Lower leg skin (tissue), 4 donors: ENCODE data around the gene SYTL1. TPM values are rescaled to one million over a fixed set of nuclear protein-coding genes. Genes with fewer than 3 reads are reported as not detected.

Experiments
- DNase-seq, 2 donors: peaks; one replicate each; pipeline ENCODE4 v3.0.0-alpha.2; 2019; ENCODE audit warnings: low spot score in 2 of 2
- H3K4me3 ChIP-seq: fragments of 200-600 bp; sonication (generic); 2 replicates; pipeline ENCODE4 v1.5.1; 2017; ENCODE audit warnings: mild to moderate bottlenecking, low read depth; ENCODE audit not compliant: poor library complexity, severe bottlenecking
- POLR2A ChIP-seq, 2 donors: fragments of 450-650 bp; IDR thresholded peaks; one replicate each; pipeline ENCODE4 v1.6.1; 2016 to 2017; ENCODE audit warnings: antibody characterized with exemption in 2 of 2, mild to moderate bottlenecking in 1 of 2, moderate library complexity in 1 of 2
- WGBS, 2 donors: methylation state at CpG; one replicate each; pipeline ENCODE4 v1.1.5; 2018; 5-methylcytosine and 5-hydroxymethylcytosine counted together
- intact Hi-C: fragments of 100-400 bp; cut with DNase I; formaldehyde crosslinking; loops from one replicate; pipeline ENCODE4 v1.15.0; 2023; ENCODE audit warnings: low total_unique reads
- total RNA-seq, 4 donors: library from RNA; depleted of rRNA; stranded (reverse); fragments of >200 nt; gene quantifications; one replicate each; pipeline ENCODE4 v1.1.0, GENCODE V29; 2016
- TF ChIP-seq, protein P1 (sequence below), 3 donors: fragments of 450-650 bp; IDR thresholded peaks; one replicate each; pipeline ENCODE4 v1.5.1; 2016; ENCODE audit warnings: antibody characterized with exemption in 3 of 3, mild to moderate bottlenecking in 3 of 3, moderate library complexity in 2 of 3

Gene SYTL1
- total RNA-seq, 4 donors from 2014 or later, result 183 to 231 (median 219) TPM

DNA sequence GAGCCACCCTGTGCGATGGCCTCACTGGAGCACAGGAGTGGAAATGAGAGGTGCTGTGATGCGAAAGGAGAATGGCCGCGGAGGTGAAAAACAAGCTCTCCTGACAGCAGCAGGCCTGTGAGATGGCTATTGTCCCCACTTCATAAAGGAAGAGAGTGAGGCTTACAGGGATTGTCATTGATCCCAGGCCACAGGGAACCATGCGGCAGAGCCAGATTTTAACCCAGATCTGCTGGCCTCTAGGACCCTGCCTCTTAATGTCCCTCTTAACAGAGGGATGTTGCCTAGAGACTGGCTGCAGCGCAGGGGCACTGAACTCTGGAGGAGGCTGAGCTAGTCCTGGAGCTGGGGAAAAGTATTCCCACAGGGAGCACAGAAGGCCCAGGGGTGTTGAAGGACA is 3.1 kb upstream of the SYTL1 start:
- no peak overlapping the region for H3K4me3 ChIP-seq
- WGBS, 2 donors, result 90 to 96% methylated on average over 6 of the region's 6 CpGs
- DNase-seq, result no peak
- intact Hi-C loops, result loop anchor here (10.0 kb wide), 1 partner anchor 46 kb away; the partner anchor contains the start of gene CD164L2
- TF ChIP-seq, protein P1, sequence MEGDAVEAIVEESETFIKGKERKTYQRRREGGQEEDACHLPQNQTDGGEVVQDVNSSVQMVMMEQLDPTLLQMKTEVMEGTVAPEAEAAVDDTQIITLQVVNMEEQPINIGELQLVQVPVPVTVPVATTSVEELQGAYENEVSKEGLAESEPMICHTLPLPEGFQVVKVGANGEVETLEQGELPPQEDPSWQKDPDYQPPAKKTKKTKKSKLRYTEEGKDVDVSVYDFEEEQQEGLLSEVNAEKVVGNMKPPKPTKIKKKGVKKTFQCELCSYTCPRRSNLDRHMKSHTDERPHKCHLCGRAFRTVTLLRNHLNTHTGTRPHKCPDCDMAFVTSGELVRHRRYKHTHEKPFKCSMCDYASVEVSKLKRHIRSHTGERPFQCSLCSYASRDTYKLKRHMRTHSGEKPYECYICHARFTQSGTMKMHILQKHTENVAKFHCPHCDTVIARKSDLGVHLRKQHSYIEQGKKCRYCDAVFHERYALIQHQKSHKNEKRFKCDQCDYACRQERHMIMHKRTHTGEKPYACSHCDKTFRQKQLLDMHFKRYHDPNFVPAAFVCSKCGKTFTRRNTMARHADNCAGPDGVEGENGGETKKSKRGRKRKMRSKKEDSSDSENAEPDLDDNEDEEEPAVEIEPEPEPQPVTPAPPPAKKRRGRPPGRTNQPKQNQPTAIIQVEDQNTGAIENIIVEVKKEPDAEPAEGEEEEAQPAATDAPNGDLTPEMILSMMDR (IDR thresholded peaks at IDR 0.05), result no peak
- no peak for TF ChIP-seq POLR2A (IDR thresholded peaks at IDR 0.05)

DNA sequence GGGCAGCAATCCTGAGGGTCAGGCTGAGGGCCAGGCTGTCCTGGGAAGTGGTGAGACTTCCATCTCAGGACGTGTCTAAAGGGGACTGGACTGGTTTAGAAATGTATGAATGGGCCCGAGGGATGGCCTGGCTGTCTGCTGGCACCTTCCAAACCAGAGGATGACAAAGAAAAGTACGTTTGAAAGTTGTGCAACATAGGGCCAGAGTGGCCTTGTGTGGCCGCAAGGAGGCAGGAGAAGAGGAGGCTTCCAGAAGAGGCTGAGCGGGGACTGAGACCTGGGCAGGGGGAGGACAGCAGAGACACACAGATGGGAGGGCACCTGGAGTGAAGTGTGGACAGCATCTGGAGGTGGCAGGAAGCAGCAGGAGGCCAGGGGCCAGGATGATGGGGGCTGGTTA is 2.6 kb upstream of the SYTL1 start:
- DNase-seq, result no peak
- intact Hi-C loops, result loop anchor here (10.0 kb wide), 1 partner anchor 46 kb away; the partner anchor contains the start of gene CD164L2
- WGBS, 2 donors, result 59 to 61% methylated on average over 5 of the region's 5 CpGs
- TF ChIP-seq POLR2A (IDR thresholded peaks at IDR 0.05), result no peak
- TF ChIP-seq, protein P1 (IDR thresholded peaks at IDR 0.05), result no peak
- H3K4me3 ChIP-seq, result no peak overlapping the region

DNA sequence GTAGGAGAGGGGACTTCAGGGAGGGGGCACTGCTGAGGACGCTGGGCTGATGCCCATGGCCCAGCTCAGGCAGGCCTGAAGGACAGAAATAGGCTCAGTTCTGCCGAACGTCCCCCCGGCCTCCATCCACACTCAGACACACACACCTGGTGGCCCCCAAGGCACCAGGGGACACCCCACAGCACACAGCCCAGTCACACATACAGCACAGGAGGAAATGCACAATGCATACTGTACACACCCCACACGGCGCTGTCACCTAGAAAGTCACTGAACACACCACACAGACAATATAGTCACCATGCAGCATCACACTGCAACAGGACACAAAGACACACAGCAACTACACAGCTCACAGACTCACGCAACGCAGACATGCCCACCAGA is 562 bp downstream of the SYTL1 start:
- 49 to 54% methylated on average over 6 to 8 of the region's 8 CpGs for WGBS, 2 donors
- DNase-seq, result no peak
- intact Hi-C loops, result no loop called here
- TF ChIP-seq, protein P1 (IDR thresholded peaks at IDR 0.05), result no peak
- no peak for TF ChIP-seq POLR2A (IDR thresholded peaks at IDR 0.05)
- H3K4me3 ChIP-seq, result peak overlapping the region; percentile 11

DNA sequence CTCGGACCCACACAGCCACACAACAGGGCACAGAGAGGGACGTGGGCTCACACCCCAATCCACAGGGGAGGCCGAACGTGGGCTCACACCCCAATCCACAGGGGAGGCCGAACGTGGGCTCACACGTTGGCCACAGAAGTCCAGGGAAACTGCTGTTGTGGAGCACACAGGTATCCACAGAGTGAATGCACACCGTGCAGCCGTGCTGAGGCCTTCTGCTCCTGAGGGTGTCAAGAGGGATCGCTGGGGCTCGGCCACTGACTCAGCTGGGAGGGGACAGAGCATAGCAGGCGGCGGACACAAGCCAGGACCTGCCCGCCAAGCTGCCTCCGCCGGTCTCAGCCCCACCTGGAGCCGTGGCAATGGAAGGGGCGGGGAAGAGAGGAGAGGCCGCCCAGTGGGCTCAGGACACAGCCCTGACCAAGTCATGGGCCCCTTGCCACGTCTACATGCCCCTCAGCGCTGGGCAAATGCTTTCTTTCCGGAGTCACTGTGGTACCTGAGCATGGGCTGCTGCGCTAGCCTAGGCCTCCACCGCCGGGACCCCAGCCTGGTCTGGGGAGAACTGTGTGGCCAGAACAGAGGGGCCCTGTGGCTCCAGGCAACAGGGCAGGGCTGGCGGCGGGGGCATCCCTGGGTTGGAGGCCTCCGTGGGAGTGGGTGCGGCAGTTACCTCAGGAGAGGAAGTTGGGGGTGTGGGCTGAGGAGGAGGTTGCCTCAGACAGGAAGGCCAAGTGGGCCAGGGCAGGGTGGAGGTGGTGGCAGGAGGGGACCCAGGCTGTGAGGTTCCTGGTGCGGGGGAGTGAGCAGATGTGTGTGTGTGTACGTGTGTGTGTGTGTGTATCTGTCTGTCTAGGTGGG is 1.2 kb downstream of the SYTL1 start:
- intact Hi-C loops, result no loop called here
- H3K4me3 ChIP-seq, result peak overlapping the region; percentile 12
- DNase-seq, result no peak
- TF ChIP-seq, protein P1 (IDR thresholded peaks at IDR 0.05), result no peak
- TF ChIP-seq POLR2A (IDR thresholded peaks at IDR 0.05), result no peak
- 40 to 42% methylated on average over 16 to 31 of the region's 31 CpGs for WGBS, 2 donors

DNA sequence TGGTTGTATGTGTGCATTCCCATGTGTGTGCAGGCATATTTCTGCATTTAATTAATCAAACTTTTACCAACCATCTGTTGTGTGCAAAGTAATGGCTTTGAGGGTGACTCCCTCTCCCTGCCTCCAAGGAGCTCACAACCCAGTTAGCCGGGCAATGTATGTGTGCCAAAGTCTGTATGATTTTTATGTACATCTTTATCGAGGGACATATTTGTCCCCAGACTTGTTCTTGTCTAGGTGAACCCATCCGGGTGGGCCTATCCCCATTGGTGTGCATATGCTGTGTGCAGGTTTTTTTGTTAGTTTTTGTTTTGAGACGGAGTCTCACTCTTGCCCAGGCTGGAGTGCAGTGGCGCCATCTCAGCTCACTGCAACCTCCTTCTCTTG is 1.8 kb downstream of the SYTL1 start:
- H3K4me3 ChIP-seq, result no peak overlapping the region
- TF ChIP-seq, protein P1 (IDR thresholded peaks at IDR 0.05), result no peak
- TF ChIP-seq POLR2A (IDR thresholded peaks at IDR 0.05), result no peak
- DNase-seq, result no peak
- intact Hi-C loops, result no loop called here
- 40 to 49% methylated on average over 5 of the region's 5 CpGs for WGBS, 2 donors
